H1 (cell line): ENCODE results near the gene BCAR1. TPM values are rescaled to one million over a fixed set of nuclear protein-coding genes. Genes with fewer than 3 reads are reported as not detected.

Source experiments
- CTCF ChIA-PET: fragments of 300-600 bp; sonication (Branson Sonifier 250); formaldehyde crosslinking; loops from one replicate; lab custom pipeline; 2021; ENCODE audit not compliant: partially characterized antibody; lab: Charles Lee
- POLR2A ChIA-PET: fragments of 300-600 bp; sonication (Branson Sonifier 250); formaldehyde crosslinking; loops from one replicate; lab custom pipeline; 2021; ENCODE audit warnings: inconsistent platforms; ENCODE audit not compliant: partially characterized antibody; lab: Charles Lee
- DNase-seq, 2 experiments: peaks; one replicate each; pipeline versions ENCODE4 v3.0.0 to v3.0.0-alpha.2; 2010 to 2022; ENCODE audit warnings: low spot score in 2 of 2, low read depth in 1 of 2, mixed read lengths in 1 of 2
- FAIRE-seq: peaks from 2 replicates; lab custom pipeline; 2011; peaks lifted over from hg19 to GRCh38; lab: Jason Lieb, UNC
- H2AFZ ChIP-seq: 2 replicates; pipeline ENCODE4 v1.8.1; 2012; ENCODE audit warnings: low read length, inconsistent platforms
- H2AK5ac ChIP-seq: 2 replicates; pipeline ENCODE4 v1.6.1; 2013; ENCODE audit warnings: low read depth, low read length
- H2BK120ac ChIP-seq: replicated peaks from 2 replicates; pipeline ENCODE3; 2013; ENCODE audit warnings: low read depth, low read length, inconsistent platforms
- H2BK12ac ChIP-seq: 2 replicates; pipeline ENCODE4 v1.6.1; 2013; ENCODE audit warnings: low read depth, low read length
- H2BK15ac ChIP-seq: 2 replicates; pipeline ENCODE4 v1.6.1; 2013; ENCODE audit warnings: low read length
- H2BK20ac ChIP-seq: 2 replicates; pipeline ENCODE4 v1.6.1; 2013; ENCODE audit warnings: low read length
- H2BK5ac ChIP-seq: 2 replicates; pipeline ENCODE4 v1.6.1; 2013; ENCODE audit warnings: low read depth, low read length
- H3K14ac ChIP-seq: 2 replicates; pipeline ENCODE4 v1.6.1; 2013; ENCODE audit warnings: inconsistent platforms; ENCODE audit not compliant: insufficient read length
- H3K18ac ChIP-seq: 2 replicates; pipeline ENCODE4 v1.6.1; 2013; ENCODE audit warnings: low read length; ENCODE audit errors: extremely low read depth
- H3K23ac ChIP-seq: 2 replicates; pipeline ENCODE4 v1.6.1; 2013; ENCODE audit warnings: inconsistent platforms; ENCODE audit not compliant: insufficient read length
- H3K23me2 ChIP-seq: 2 replicates; pipeline ENCODE4 v1.6.1; 2013; ENCODE audit warnings: low read depth, low read length
- H3K27ac ChIP-seq: 2 replicates; pipeline ENCODE4 v1.6.1; 2011; ENCODE audit warnings: low read depth, low read length, inconsistent platforms
- H3K27me3 ChIP-seq, 4 experiments: replicated peaks in 1 of 4; 1 replicate in 1 of 4; 2 replicates in 3 of 4; pipeline versions ENCODE4 v1.6.1 to v1.8.1; 2011 to 2013; ENCODE audit warnings: low read length in 3 of 4, mild to moderate bottlenecking in 3 of 4, inconsistent platforms in 2 of 4, mixed read lengths in 2 of 4, moderate library complexity in 1 of 4; ENCODE audit not compliant: control insufficient read depth in 3 of 4, insufficient read depth in 3 of 4; ENCODE audit errors: extremely low read depth in 1 of 4
- H3K36me3 ChIP-seq, 4 experiments: 2 replicates each; pipeline versions ENCODE4 v1.6.1 to v1.8.1; 2011 to 2013; ENCODE audit warnings: mild to moderate bottlenecking in 4 of 4, low read length in 3 of 4, moderate library complexity in 2 of 4, control low read depth in 1 of 4, inconsistent platforms in 1 of 4; ENCODE audit not compliant: insufficient read depth in 4 of 4, control insufficient read depth in 2 of 4
- H3K4ac ChIP-seq: replicated peaks from 2 replicates; pipeline ENCODE3; 2013; ENCODE audit warnings: low read length, low read depth, mixed read lengths, inconsistent platforms; ENCODE audit not compliant: insufficient read length
- H3K4me1 ChIP-seq, 4 experiments: replicated peaks in 1 of 4; 1 replicate in 1 of 4; 2 replicates in 3 of 4; pipeline versions ENCODE4 v1.6.1 to v1.8.1; 2011 to 2013; ENCODE audit warnings: low read length in 3 of 4, inconsistent platforms in 2 of 4, mixed read lengths in 1 of 4; ENCODE audit not compliant: insufficient read depth in 4 of 4, control insufficient read depth in 3 of 4
- H3K4me2 ChIP-seq, 2 experiments: 2 replicates each; pipeline versions ENCODE4 v1.6.1 to v1.8.1; 2011 to 2013; ENCODE audit warnings: low read depth in 2 of 2, low read length in 2 of 2, control low read depth in 1 of 2, inconsistent platforms in 1 of 2, mild to moderate bottlenecking in 1 of 2; ENCODE audit not compliant: insufficient read depth in 1 of 2
- H3K4me3 ChIP-seq, 4 experiments: fragments of 200-600, 300-600 bp in 1 of 4; sonication (generic), shearing (Covaris generic), sonication (Bioruptor Twin) in 1 of 4; 2 replicates each; pipeline versions ENCODE4 v1.5.1 to v1.8.1; 2011 to 2016; ENCODE audit warnings: low read length in 4 of 4, low read depth in 3 of 4, control low read depth in 2 of 4, inconsistent platforms in 2 of 4, mild to moderate bottlenecking in 2 of 4, mixed read lengths in 1 of 4, moderate library complexity in 1 of 4; ENCODE audit not compliant: insufficient read depth in 2 of 4; ENCODE audit errors: extremely low read depth in 1 of 4
- H3K56ac ChIP-seq: replicated peaks from 2 replicates; pipeline ENCODE3; 2013; ENCODE audit warnings: low read depth, mild to moderate bottlenecking, mixed read lengths, low read length, inconsistent platforms; ENCODE audit not compliant: insufficient read length
- H3K79me1 ChIP-seq: 2 replicates; pipeline ENCODE4 v1.6.1; 2013; ENCODE audit warnings: low read depth, low read length, control low read depth
- H3K79me2 ChIP-seq, 2 experiments: 2 replicates each; pipeline versions ENCODE4 v1.6.1 to v1.8.1; 2012 to 2013; ENCODE audit warnings: low read length in 2 of 2, mild to moderate bottlenecking in 2 of 2, inconsistent platforms in 1 of 2; ENCODE audit not compliant: insufficient read depth in 2 of 2, control insufficient read depth in 1 of 2
- H3K9ac ChIP-seq, 4 experiments: replicated peaks in 1 of 4; 1 replicate in 1 of 4; 2 replicates in 3 of 4; pipeline versions ENCODE4 v1.6.1 to v1.8.1; 2011 to 2013; ENCODE audit warnings: low read depth in 3 of 4, low read length in 3 of 4, control low read depth in 2 of 4, mild to moderate bottlenecking in 2 of 4, moderate library complexity in 2 of 4, inconsistent platforms in 1 of 4; ENCODE audit errors: extremely low read depth in 1 of 4
- H3K9me3 ChIP-seq, 2 experiments: 2 replicates each; pipeline versions ENCODE4 v1.6.1 to v1.8.1; 2012 to 2013; ENCODE audit warnings: mild to moderate bottlenecking in 2 of 2, moderate library complexity in 2 of 2, control low read depth in 1 of 2, inconsistent platforms in 1 of 2, low read depth in 1 of 2, low read length in 1 of 2, mixed read lengths in 1 of 2; ENCODE audit not compliant: insufficient read depth in 2 of 2
- H4K20me1 ChIP-seq, 2 experiments: replicated peaks in 1 of 2; 2 replicates each; pipeline versions ENCODE3 to v1.8.1; 2011 to 2013; ENCODE audit warnings: inconsistent platforms in 2 of 2, low read length in 2 of 2, mild to moderate bottlenecking in 1 of 2; ENCODE audit not compliant: insufficient read depth in 2 of 2, control insufficient read depth in 1 of 2
- H4K5ac ChIP-seq: 2 replicates; pipeline ENCODE4 v1.6.1; 2013; ENCODE audit warnings: low read length, low read depth, mixed read lengths, inconsistent platforms; ENCODE audit not compliant: insufficient read length
- H4K8ac ChIP-seq: 2 replicates; pipeline ENCODE4 v1.8.0; 2013; ENCODE audit warnings: mild to moderate bottlenecking, moderate library complexity, low read length, inconsistent platforms; ENCODE audit not compliant: insufficient read depth; ENCODE audit errors: extremely low read depth
- H4K91ac ChIP-seq: replicated peaks from 2 replicates; pipeline ENCODE3; 2013; ENCODE audit warnings: low read length, mixed read lengths, inconsistent platforms; ENCODE audit not compliant: insufficient read length
- CBX8 ChIP-seq: fragments of 300-800, 300-1000 bp; sonication (generic); IDR thresholded peaks from 2 replicates; pipeline ENCODE4 v1.7.1; 2016; ENCODE audit warnings: low read depth, low read length, borderline replicate concordance
- CREB1 ChIP-seq: IDR thresholded peaks from 2 replicates; pipeline ENCODE4 v1.6.1; 2012; ENCODE audit warnings: inconsistent platforms
- GTF2F1 ChIP-seq: IDR thresholded peaks from 2 replicates; pipeline ENCODE4 v1.6.1; 2012; ENCODE audit warnings: low read depth, low read length, improper control_type of control experiment, borderline replicate concordance
- HDAC6 ChIP-seq: IDR thresholded peaks from one replicate; pipeline ENCODE4 v1.7.1; 2012; ENCODE audit warnings: low read depth, mild to moderate bottlenecking, inconsistent platforms, low read length, moderate library complexity
- MAFK ChIP-seq: IDR thresholded peaks from 2 replicates; pipeline ENCODE4 v1.6.1; 2012; ENCODE audit warnings: low read depth, mild to moderate bottlenecking, improper control_type of control experiment, low read length
- POU5F1 ChIP-seq: IDR thresholded peaks from 2 replicates; pipeline ENCODE4 v1.6.1; 2011; ENCODE audit warnings: low read depth, mild to moderate bottlenecking, low read length, moderate library complexity
- RAD21 ChIP-seq, 2 experiments: IDR thresholded peaks in 1 of 2; conservative IDR thresholded peaks in 1 of 2; 2 replicates each; pipeline ENCODE4 v1.6.1; 2011; ENCODE audit warnings: low read depth in 2 of 2, low read length in 2 of 2, improper control_type of control experiment in 1 of 2, inconsistent platforms in 1 of 2, mild to moderate bottlenecking in 1 of 2, moderate library complexity in 1 of 2
- RNF2 ChIP-seq: fragments of 200-900, 300-1000 bp; sonication (generic); IDR thresholded peaks from 2 replicates; pipeline ENCODE4 v1.7.1; 2016; ENCODE audit warnings: borderline replicate concordance, low read depth, mild to moderate bottlenecking, antibody characterized with exemption, low read length; ENCODE audit not compliant: poor library complexity, severe bottlenecking; ENCODE audit errors: missing control alignments
- SP1 ChIP-seq: IDR thresholded peaks from 2 replicates; pipeline ENCODE4 v1.6.1; 2011; ENCODE audit warnings: low read depth, low read length
- SP4 ChIP-seq: IDR thresholded peaks from 2 replicates; pipeline ENCODE4 v1.6.1; 2012; ENCODE audit warnings: low read length, inconsistent platforms
- TAF7 ChIP-seq: optimal IDR thresholded peaks from 2 replicates; pipeline ENCODE3; 2011; ENCODE audit warnings: low read depth, mild to moderate bottlenecking, inconsistent platforms, low read length, moderate library complexity, borderline replicate concordance
- TBP ChIP-seq: IDR thresholded peaks from 2 replicates; pipeline ENCODE4 v1.6.1; 2011; ENCODE audit warnings: low read depth, low read length, improper control_type of control experiment
- WGBS, 2 experiments: shearing (Covaris generic) in 1 of 2; methylation state at CpG; one replicate each; pipeline versions ENCODE4 v1.1.6 to v1.1.7; 2013 to 2015; ENCODE audit warnings: low lambda C conversion rate in 2 of 2, mixed read lengths in 2 of 2, inconsistent platforms in 1 of 2, low coverage in 1 of 2, missing lambda C conversion rate in 1 of 2; ENCODE audit not compliant: insufficient replicate concordance in 2 of 2, insufficient coverage in 1 of 2, insufficient read length in 1 of 2; ENCODE audit errors: extremely low coverage in 1 of 2, missing lambda C conversion rate in 1 of 2; 5-methylcytosine and 5-hydroxymethylcytosine counted together
- polyA plus RNA-seq, 7 experiments: library from polyadenylated mRNA; depleted of rRNA in 3 of 7; stranded (reverse) in 5 of 7; unstranded in 2 of 7; fragments of >200 nt in 5 of 7; fragments of 200-250 nt in 2 of 7; gene quantifications; 1 replicate in 5 of 7; 2 replicates in 1 of 7; 4 replicates in 1 of 7; pipeline versions ENCODE4 v1.2.1 to v1.2.3, GENCODE V29; 2011 to 2013; ENCODE audit warnings: missing spikeins in 2 of 7, mixed read lengths in 2 of 7
- total RNA-seq: library from RNA; stranded (reverse); fragmentation: NEBNext Ultra II Directional; extraction: Animal tissue kit (Norgen Biotek cat#: 25700); gene quantifications from 2 replicates; pipeline ENCODE4 v1.2.1, GENCODE V29; 2021
- TF ChIP-seq, protein P1 (sequence below): IDR thresholded peaks from 2 replicates; pipeline ENCODE4 v1.6.1; 2011; ENCODE audit warnings: low read depth, mild to moderate bottlenecking, low read length; ENCODE audit not compliant: insufficient read depth

Gene BCAR1
- total and polyA plus RNA-seq, 2 of the 8 experiments (the other 6 are each of a cell fraction or from before 2014, with no cell fraction given), result 59.8 to 105 TPM

DNA sequence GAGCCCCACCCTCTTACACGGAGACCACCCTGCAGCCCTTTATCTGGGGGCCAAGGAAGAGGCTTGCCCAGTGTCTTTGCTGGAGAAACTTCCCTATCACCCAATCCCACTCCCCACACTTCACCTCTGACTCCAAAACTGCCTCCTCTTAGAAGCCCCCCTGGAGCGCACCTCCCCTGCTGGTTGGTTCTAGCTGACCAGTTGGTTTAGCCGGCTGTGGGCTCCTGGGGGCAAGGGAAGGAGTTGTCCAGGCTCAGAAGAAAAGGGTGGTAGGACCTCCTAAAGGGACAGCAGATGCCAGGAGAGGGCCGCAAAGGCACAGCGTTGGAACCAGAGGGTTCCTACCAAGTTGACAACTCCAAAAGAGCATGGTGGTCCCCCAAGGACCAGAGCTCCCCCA is 2.0 kb downstream of the BCAR1 start:
- Histone ChIP-seq H2BK5ac (peak overlapping the region; percentile 78; the same call in 1 of the 2 replicates), H3K4me1 (peaks cover 8 to 74% (median 63%) of the 10 kb centered on the region in 4 experiments), H3K9ac (no peak overlapping the region), H2AK5ac (no peak overlapping the region), H3K18ac (no peak overlapping the region; the same call in 1 of the 2 replicates), H3K4ac (no peak overlapping the region), H2BK20ac (no peak overlapping the region), H3K9me3 (no peaks in the 10 kb centered on the region), H4K20me1 (peaks cover 41 to 43% of the 10 kb centered on the region in 2 experiments), H3K79me1 (peaks cover 41% of the 10 kb centered on the region), H3K23ac (no peak overlapping the region), H2AFZ (no peak overlapping the region), H3K23me2 (peaks cover 14% of the 10 kb centered on the region; the same call in 1 of the 2 replicates), H3K56ac (no peak overlapping the region), H3K36me3 (no peaks in the 10 kb centered on the region), H4K5ac (no peak overlapping the region), H2BK120ac (no peak overlapping the region), H2BK12ac (no peak overlapping the region), H3K14ac (no peak overlapping the region), H4K8ac (no peak overlapping the region), H3K27ac (no peak overlapping the region), H2BK15ac (no peak overlapping the region), H3K4me3 (peak overlapping the region in 1 of 4 experiments; percentile 87; a peak in 2 of 8 replicates), H3K27me3 (no peaks in the 10 kb centered on the region; a peak in 1 of 7 replicates), H3K4me2 (peak overlapping the region; percentile 76 to 96; a peak in 2 of 4 replicates), H4K91ac (no peak overlapping the region), H3K79me2 (peaks cover 27 to 83% of the 10 kb centered on the region in 2 experiments)
- WGBS, 2 experiments, result 88% methylated on average over 5 of the region's 5 CpGs; no CpG with 5 or more reads in 1 of the 2 experiments
- DNase-seq, result no peak
- ChIA-PET CTCF (interaction anchor here (0.8 to 15.7 kb wide), 10 partner anchors 14 to 234 kb away, joined by 3 to 236 read pairs (median 4); no protein-coding TSS in a partner anchor), POLR2A (interaction anchor here (1.0 to 16.2 kb wide), 4 partner anchors 14 to 43 kb away, joined by 4 to 375 read pairs (median 81); no protein-coding TSS in a partner anchor)
- no peak for FAIRE-seq
- no peak for TF ChIP-seq TBP
- TF ChIP-seq CREB1, result no peak
- no peak for TF ChIP-seq HDAC6
- TF ChIP-seq RAD21 (IDR thresholded peaks at IDR 0.05 in 1 of 2, conservative IDR thresholded peaks at IDR 0.05 in 1 of 2; ENCODE audit: low read depth in 2 of 2, low read length in 2 of 2), result no peak
- TF ChIP-seq SP1, result no peak
- TF ChIP-seq CBX8, result no peak
- TF ChIP-seq POU5F1, result no peak
- TF ChIP-seq, protein P1, sequence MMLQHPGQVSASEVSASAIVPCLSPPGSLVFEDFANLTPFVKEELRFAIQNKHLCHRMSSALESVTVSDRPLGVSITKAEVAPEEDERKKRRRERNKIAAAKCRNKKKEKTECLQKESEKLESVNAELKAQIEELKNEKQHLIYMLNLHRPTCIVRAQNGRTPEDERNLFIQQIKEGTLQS, result no peak
- TF ChIP-seq GTF2F1, result no peak
- TF ChIP-seq SP4, result no peak
- TF ChIP-seq TAF7, result no peak
- TF ChIP-seq MAFK, result no peak
- TF ChIP-seq RNF2, result no peak
